Measurements from ENCODE around the gene TUBG1.

Gene TUBG1

GRCh38 chr17:42639525-42640113 is 30.1 kb downstream of the TUBG1 start:
- CTCF ChIA-PET = no interaction called here
- no peak for DNase-seq (ENCODE audit: extremely low spot score)
- POLR2A ChIA-PET = interaction anchor here (0.6 to 1.1 kb wide), 3 partner anchors 18 to 133 kb away, joined by 3 to 4 read pairs (median 3); partner anchors contain the start of genes RETREG3 and TUBG1
- no peak for TF ChIP-seq TARDBP (IDR thresholded peaks at IDR 0.05)
- TF ChIP-seq SP1 (IDR thresholded peaks at IDR 0.05) = no peak
- TF ChIP-seq ZNF384 (IDR thresholded peaks at IDR 0.05) = no peak

- CTCF ChIA-PET = no interaction called here
- no peak for TF ChIP-seq PKNOX1 (IDR thresholded peaks at IDR 0.05)
- TF ChIP-seq FOXK2 (IDR thresholded peaks at IDR 0.05) = no peak
- no peak for TF ChIP-seq LEF1 (IDR thresholded peaks at IDR 0.05; ENCODE audit: borderline replicate concordance)
- no peak for TF ChIP-seq FOXA1 (IDR thresholded peaks at IDR 0.05)
- TF ChIP-seq ARNT (IDR thresholded peaks at IDR 0.05) = no peak
- TF ChIP-seq L3MBTL2 (conservative IDR thresholded peaks at IDR 0.05) = no peak
- POLR2A ChIA-PET = interaction anchor here (0.9 kb wide), 1 partner anchor 18 kb away, joined by 3 read pairs; no protein-coding TSS in a partner anchor
- DNase-seq (ENCODE audit: extremely low spot score) = no peak
Observed at GRCh38 chr17:42640121-42640520, 30.6 kb downstream of the TUBG1 start.

- TF ChIP-seq LEF1 (IDR thresholded peaks at IDR 0.05; ENCODE audit: borderline replicate concordance) (no peak), FOXM1 (IDR thresholded peaks at IDR 0.05; ENCODE audit: borderline replicate concordance) (no peak), FOXA1 (IDR thresholded peaks at IDR 0.05) (no peak), ELF4 (IDR thresholded peaks at IDR 0.05) (no peak), ZNF384 (IDR thresholded peaks at IDR 0.05) (no peak)
- POLR2A ChIA-PET = interaction anchor here (0.5 to 0.7 kb wide), 2 partner anchors 11 to 14 kb away, joined by 3 read pairs; no protein-coding TSS in a partner anchor
- DNase-seq (ENCODE audit: extremely low spot score) = no peak
- CTCF ChIA-PET = interaction anchor here (0.6 kb wide), 1 partner anchor 81 kb away, joined by 3 read pairs; no protein-coding TSS in a partner anchor
Observed at GRCh38 chr17:42642336-42642735, 32.9 kb downstream of the TUBG1 start.

- no peak for TF ChIP-seq L3MBTL2 (conservative IDR thresholded peaks at IDR 0.05)
- no peak for TF ChIP-seq CTBP1 (IDR thresholded peaks at IDR 0.05; ENCODE audit: borderline replicate concordance)
- TF ChIP-seq ARNT (IDR thresholded peaks at IDR 0.05) = no peak
- no peak for TF ChIP-seq TARDBP (IDR thresholded peaks at IDR 0.05)
- TF ChIP-seq FOXM1 (IDR thresholded peaks at IDR 0.05; ENCODE audit: borderline replicate concordance) = no peak
- TF ChIP-seq ZNF384 (IDR thresholded peaks at IDR 0.05) = no peak
- no peak for TF ChIP-seq HDGF (IDR thresholded peaks at IDR 0.05; ENCODE audit: borderline replicate concordance)
- TF ChIP-seq FOXK2 (IDR thresholded peaks at IDR 0.05) = no peak
- no peak for TF ChIP-seq PKNOX1 (IDR thresholded peaks at IDR 0.05)
- TF ChIP-seq BHLHE40 (IDR thresholded peaks at IDR 0.05; ENCODE audit: borderline replicate concordance) = no peak
- TF ChIP-seq NFRKB (IDR thresholded peaks at IDR 0.05) = no peak
- no peak for TF ChIP-seq SP1 (IDR thresholded peaks at IDR 0.05)
- TF ChIP-seq LEF1 (IDR thresholded peaks at IDR 0.05; ENCODE audit: borderline replicate concordance) = no peak
- TF ChIP-seq FOXA1 (IDR thresholded peaks at IDR 0.05) = no peak
- TF ChIP-seq ELF4 (IDR thresholded peaks at IDR 0.05) = no peak
- no peak for TF ChIP-seq SUZ12 (IDR thresholded peaks at IDR 0.05)
- no peak for DNase-seq (ENCODE audit: extremely low spot score)
- ChIA-PET POLR2A (interaction anchor here (0.9 to 2.7 kb wide), 2 partner anchors 12 to 30 kb away, joined by 3 to 11 read pairs; partner anchors contain the start of gene TUBG2), CTCF (no interaction called here)
Observed at GRCh38 chr17:42647778-42648177, 38.3 kb downstream of the TUBG1 start.

- ChIA-PET POLR2A (no interaction called here), CTCF (interaction anchor here (1.2 kb wide), 1 partner anchor 28 kb away, joined by 4 read pairs; no protein-coding TSS in a partner anchor)
- TF ChIP-seq ELF4 (IDR thresholded peaks at IDR 0.05) (no peak), SUZ12 (IDR thresholded peaks at IDR 0.05) (no peak), TARDBP (IDR thresholded peaks at IDR 0.05) (no peak), FOXK2 (IDR thresholded peaks at IDR 0.05) (no peak), ZNF384 (IDR thresholded peaks at IDR 0.05) (no peak), BHLHE40 (IDR thresholded peaks at IDR 0.05; ENCODE audit: borderline replicate concordance) (no peak), FOXM1 (IDR thresholded peaks at IDR 0.05; ENCODE audit: borderline replicate concordance) (no peak), SP1 (IDR thresholded peaks at IDR 0.05) (no peak), L3MBTL2 (conservative IDR thresholded peaks at IDR 0.05) (no peak), LEF1 (IDR thresholded peaks at IDR 0.05; ENCODE audit: borderline replicate concordance) (no peak), HDGF (IDR thresholded peaks at IDR 0.05; ENCODE audit: borderline replicate concordance) (no peak)
- DNase-seq (ENCODE audit: extremely low spot score) = no peak
Observed at GRCh38 chr17:42651392-42651791, 41.9 kb downstream of the TUBG1 start.

- CTCF ChIA-PET = interaction anchor here (0.7 kb wide), 1 partner anchor 21 kb away, joined by 3 read pairs; no protein-coding TSS in a partner anchor
- peak; percentile 52 for DNase-seq (ENCODE audit: extremely low spot score)
- POLR2A ChIA-PET = interaction anchor here (0.7 to 2.6 kb wide), 12 partner anchors 8 to 344 kb away, joined by 3 to 19 read pairs (median 4); partner anchors contain the start of genes PLEKHH3, PSMC3IP, RETREG3 and RPL27
- 0 out of 2 replicates have a peak, but pooled peaks have one; percentile 57 for TF ChIP-seq ZNF384 (IDR thresholded peaks at IDR 0.05)
- TF ChIP-seq HDGF (IDR thresholded peaks at IDR 0.05; ENCODE audit: borderline replicate concordance) = no peak
- no peak for TF ChIP-seq NFRKB (IDR thresholded peaks at IDR 0.05)
- TF ChIP-seq PKNOX1 (IDR thresholded peaks at IDR 0.05) = no peak
- no peak for TF ChIP-seq CTBP1 (IDR thresholded peaks at IDR 0.05; ENCODE audit: borderline replicate concordance)
- no peak for TF ChIP-seq SUZ12 (IDR thresholded peaks at IDR 0.05)
- no peak for TF ChIP-seq BHLHE40 (IDR thresholded peaks at IDR 0.05; ENCODE audit: borderline replicate concordance)
- no peak for TF ChIP-seq FOXM1 (IDR thresholded peaks at IDR 0.05; ENCODE audit: borderline replicate concordance)
- TF ChIP-seq TARDBP (IDR thresholded peaks at IDR 0.05) = no peak
- no peak for TF ChIP-seq FOXA1 (IDR thresholded peaks at IDR 0.05)
- TF ChIP-seq L3MBTL2 (conservative IDR thresholded peaks at IDR 0.05) = peak; percentile 56; the same call in 1 of the 2 replicates
- TF ChIP-seq ARNT (IDR thresholded peaks at IDR 0.05) = no peak
- no peak for TF ChIP-seq FOXK2 (IDR thresholded peaks at IDR 0.05)
- TF ChIP-seq SP1 (IDR thresholded peaks at IDR 0.05) = no peak
- TF ChIP-seq LEF1 (IDR thresholded peaks at IDR 0.05; ENCODE audit: borderline replicate concordance) = no peak
Observed at GRCh38 chr17:42653179-42654124, 44.0 kb downstream of the TUBG1 start.
